GM12878 (cell line): Measurements from ENCODE around the gene TOMM5. TPM values are rescaled to one million over a fixed set of nuclear protein-coding genes. Genes with fewer than 3 reads are reported as not detected.

Experiments
- ATAC-seq: fragments of 200-7000 bp; cut with Tn5 transposase; 3 replicates; pipeline ENCODE4 v1.9.1; 2020; ENCODE audit warnings: mild to moderate bottlenecking, moderate library complexity
- BruUV-seq: library from RNA; stranded (reverse); fragments of 400-500 nt; replicated peaks from 2 replicates; lab custom pipeline; 2021; lab: Mats Ljungman, UMichigan
- CTCF ChIA-PET: fragments of 300-600 bp; sonication (Branson Sonifier 250); formaldehyde crosslinking; extraction: SDS; loops from one replicate; lab custom pipeline; 2021; ENCODE audit warnings: inconsistent platforms; lab: Yijun Ruan, JAX
- POLR2A ChIA-PET: fragments of 350-600 bp; formaldehyde crosslinking; extraction: SDS; loops from one replicate; lab custom pipeline; 2021; ENCODE audit warnings: inconsistent platforms; lab: Charles Lee
- RAD21 ChIA-PET: fragments of 300-600 bp; sonication (Branson Sonifier 250); formaldehyde crosslinking; loops from one replicate; lab custom pipeline; 2023; ENCODE audit warnings: antibody characterized with exemption; ENCODE audit not compliant: unreplicated experiment; lab: Charles Lee
- SMC1A ChIA-PET: fragments of 300-600 bp; sonication (Branson Sonifier 250); formaldehyde crosslinking; loops from one replicate; lab custom pipeline; 2023; ENCODE audit not compliant: unreplicated experiment, uncharacterized antibody; lab: Charles Lee
- DNase-seq: peaks from one replicate; pipeline ENCODE4 v3.0.0-alpha.2; 2011; ENCODE audit warnings: low read depth, low spot score
- FAIRE-seq: peaks from 3 replicates; lab custom pipeline; 2011; peaks lifted over from hg19 to GRCh38; lab: Jason Lieb, UNC
- H2AFZ ChIP-seq: 2 replicates; pipeline ENCODE4 v1.6.0; 2011; ENCODE audit warnings: low read depth, low read length, control low read depth; ENCODE audit not compliant: control insufficient read depth
- H3K27ac ChIP-seq: 2 replicates; pipeline ENCODE4 v1.5.1; 2011; ENCODE audit warnings: control low read depth; ENCODE audit not compliant: control insufficient read depth, insufficient read depth
- H3K27me3 ChIP-seq, 2 experiments: replicated peaks in 1 of 2; 2 replicates each; pipeline versions ENCODE4 v1.6.0 to v1.6.1; 2011; ENCODE audit warnings: low read length in 1 of 2; ENCODE audit not compliant: control insufficient read depth in 2 of 2, insufficient read depth in 2 of 2
- H3K36me3 ChIP-seq, 2 experiments: 2 replicates each; pipeline ENCODE4 v1.5.1; 2011; ENCODE audit warnings: low read length in 1 of 2; ENCODE audit not compliant: control insufficient read depth in 2 of 2, insufficient read depth in 2 of 2
- H3K4me1 ChIP-seq: 2 replicates; pipeline ENCODE4 v1.6.1; 2011; ENCODE audit warnings: mild to moderate bottlenecking, low read length, moderate library complexity, mixed read lengths; ENCODE audit not compliant: control insufficient read depth, insufficient read depth
- H3K4me2 ChIP-seq: 2 replicates; pipeline ENCODE4 v1.6.0; 2011; ENCODE audit warnings: control low read depth; ENCODE audit not compliant: control insufficient read depth, insufficient read depth
- H3K4me3 ChIP-seq: fragments of 200-600 bp; sonication (generic); 2 replicates; pipeline ENCODE4 v1.5.1; 2016
- H3K79me2 ChIP-seq: 2 replicates; pipeline ENCODE4 v1.6.0; 2011; ENCODE audit warnings: low read length; ENCODE audit not compliant: control insufficient read depth, insufficient read depth
- H3K9ac ChIP-seq: 2 replicates; pipeline ENCODE4 v1.8.0; 2011; ENCODE audit warnings: low read length, control low read depth, mixed read lengths; ENCODE audit not compliant: control insufficient read depth, insufficient read depth
- H3K9me3 ChIP-seq: replicated peaks from 3 replicates; pipeline ENCODE4 v1.5.1; 2011; ENCODE audit warnings: mild to moderate bottlenecking, low read length; ENCODE audit not compliant: control insufficient read depth, insufficient read depth
- H4K20me1 ChIP-seq: 2 replicates; pipeline ENCODE4 v1.6.0; 2011; ENCODE audit not compliant: control insufficient read depth, insufficient read depth
- BCL11A ChIP-seq: IDR thresholded peaks from 2 replicates; pipeline ENCODE4 v1.6.1; 2011; ENCODE audit warnings: low read depth, low read length
- EP300 ChIP-seq, 2 experiments: fragments of 150-350 bp in 1 of 2; IDR thresholded peaks; 2 replicates each; pipeline ENCODE4 v1.6.1; 2011 to 2012; ENCODE audit warnings: low read depth in 2 of 2, low read length in 2 of 2, borderline replicate concordance in 1 of 2, improper control_type of control experiment in 1 of 2, inconsistent platforms in 1 of 2; ENCODE audit not compliant: control insufficient read depth in 1 of 2
- MEF2B ChIP-seq: fragments of 450-650 bp; IDR thresholded peaks from 2 replicates; pipeline ENCODE4 v1.6.1; 2018; ENCODE audit warnings: mild to moderate bottlenecking, moderate library complexity; ENCODE audit not compliant: partially characterized antibody, poor library complexity, severe bottlenecking
- NFXL1 ChIP-seq: fragments of 450-650 bp; IDR thresholded peaks from 2 replicates; pipeline ENCODE4 v1.6.1; 2017; ENCODE audit warnings: antibody characterized with exemption, mild to moderate bottlenecking, borderline replicate concordance
- WGBS: methylation state at CpG from one replicate; pipeline ENCODE4 v1.1.6; 2016; ENCODE audit warnings: low lambda C conversion rate; ENCODE audit not compliant: insufficient replicate concordance, insufficient coverage; ENCODE audit errors: missing lambda C conversion rate; 5-methylcytosine and 5-hydroxymethylcytosine counted together
- in situ Hi-C: fragments of 300-500 bp; cut with MboI; formaldehyde crosslinking; loops from 9 replicates; pipeline ENCODE4 v1.14.3; 2018; ENCODE audit warnings: mixed read lengths
- intact Hi-C: fragments of 100-400 bp; cut with micrococcal nuclease; formaldehyde crosslinking; loops from one replicate; pipeline ENCODE4 v1.14.2; 2022; ENCODE audit not compliant: unreplicated experiment
- polyA plus RNA-seq, 11 experiments: library from polyadenylated mRNA; depleted of rRNA in 4 of 11; unstranded in 6 of 11; stranded (reverse) in 5 of 11; fragments of >200 nt; fragmentation: Nextera tagmentation in 4 of 11; fragmentation: Illumina TruSeq in 1 of 11; extraction: Ambion mirVana in 4 of 11; extraction: Trizol in 1 of 11; gene quantifications; 1 replicate in 1 of 11; 2 replicates in 10 of 11; pipeline versions ENCODE4 v1.2.1 to v1.2.3, GENCODE V29; 2011 to 2016; ENCODE audit warnings: inconsistent platforms in 2 of 11, missing spikeins in 2 of 11, low read depth in 1 of 11
- total RNA-seq, 4 experiments: library from RNA; depleted of rRNA in 3 of 4; stranded (reverse); fragments of >200 nt in 3 of 4; fragmentation: Illumina TruSeq in 1 of 4; extraction: Trizol in 1 of 4; gene quantifications; 2 replicates each; pipeline versions ENCODE4 v1.2.1 to v1.2.3, GENCODE V29; 2013 to 2021
- TF ChIP-seq, protein P1 (sequence below): fragments of 450-650 bp; IDR thresholded peaks from 2 replicates; pipeline ENCODE4 v1.6.1; 2016; ENCODE audit warnings: mild to moderate bottlenecking, moderate library complexity, borderline replicate concordance
- TF ChIP-seq, protein P2 (sequence below): IDR thresholded peaks from 2 replicates; pipeline ENCODE4 v1.6.1; 2011; ENCODE audit warnings: low read depth, mild to moderate bottlenecking, low read length, moderate library complexity, borderline replicate concordance; ENCODE audit errors: extremely low read depth
- TF ChIP-seq, protein P3 (sequence below): IDR thresholded peaks from 2 replicates; pipeline ENCODE4 v1.6.1; 2011; ENCODE audit warnings: low read depth, low read length, improper control_type of control experiment, borderline replicate concordance

TOMM5 gene
- total and polyA plus RNA-seq, 10 of the 15 experiments (the other 5 are each of a cell fraction or from before 2014, with no cell fraction given) = 152 to 1,143 (median 351) TPM

DNA sequence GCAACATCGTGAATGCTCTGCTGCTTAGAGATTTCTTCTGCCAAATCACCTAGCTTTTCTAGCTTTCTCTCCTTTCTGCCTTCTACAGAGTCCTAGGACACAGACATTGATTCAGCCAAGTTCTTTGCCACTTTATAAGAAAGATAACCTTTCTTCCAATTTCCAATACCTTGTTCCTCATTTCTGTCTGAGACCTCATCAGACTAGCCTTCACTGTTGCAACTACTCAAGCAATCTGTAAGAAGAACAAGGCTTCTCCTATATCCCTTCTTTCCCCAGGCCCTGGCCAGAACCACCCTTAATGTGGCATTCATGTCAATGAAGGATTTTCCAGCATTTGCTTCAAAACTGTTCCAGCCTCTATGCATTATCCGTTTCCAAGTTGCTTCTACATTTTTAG lies 40.5 kb downstream of the TOMM5 start (continued):
- TF ChIP-seq, protein P1, sequence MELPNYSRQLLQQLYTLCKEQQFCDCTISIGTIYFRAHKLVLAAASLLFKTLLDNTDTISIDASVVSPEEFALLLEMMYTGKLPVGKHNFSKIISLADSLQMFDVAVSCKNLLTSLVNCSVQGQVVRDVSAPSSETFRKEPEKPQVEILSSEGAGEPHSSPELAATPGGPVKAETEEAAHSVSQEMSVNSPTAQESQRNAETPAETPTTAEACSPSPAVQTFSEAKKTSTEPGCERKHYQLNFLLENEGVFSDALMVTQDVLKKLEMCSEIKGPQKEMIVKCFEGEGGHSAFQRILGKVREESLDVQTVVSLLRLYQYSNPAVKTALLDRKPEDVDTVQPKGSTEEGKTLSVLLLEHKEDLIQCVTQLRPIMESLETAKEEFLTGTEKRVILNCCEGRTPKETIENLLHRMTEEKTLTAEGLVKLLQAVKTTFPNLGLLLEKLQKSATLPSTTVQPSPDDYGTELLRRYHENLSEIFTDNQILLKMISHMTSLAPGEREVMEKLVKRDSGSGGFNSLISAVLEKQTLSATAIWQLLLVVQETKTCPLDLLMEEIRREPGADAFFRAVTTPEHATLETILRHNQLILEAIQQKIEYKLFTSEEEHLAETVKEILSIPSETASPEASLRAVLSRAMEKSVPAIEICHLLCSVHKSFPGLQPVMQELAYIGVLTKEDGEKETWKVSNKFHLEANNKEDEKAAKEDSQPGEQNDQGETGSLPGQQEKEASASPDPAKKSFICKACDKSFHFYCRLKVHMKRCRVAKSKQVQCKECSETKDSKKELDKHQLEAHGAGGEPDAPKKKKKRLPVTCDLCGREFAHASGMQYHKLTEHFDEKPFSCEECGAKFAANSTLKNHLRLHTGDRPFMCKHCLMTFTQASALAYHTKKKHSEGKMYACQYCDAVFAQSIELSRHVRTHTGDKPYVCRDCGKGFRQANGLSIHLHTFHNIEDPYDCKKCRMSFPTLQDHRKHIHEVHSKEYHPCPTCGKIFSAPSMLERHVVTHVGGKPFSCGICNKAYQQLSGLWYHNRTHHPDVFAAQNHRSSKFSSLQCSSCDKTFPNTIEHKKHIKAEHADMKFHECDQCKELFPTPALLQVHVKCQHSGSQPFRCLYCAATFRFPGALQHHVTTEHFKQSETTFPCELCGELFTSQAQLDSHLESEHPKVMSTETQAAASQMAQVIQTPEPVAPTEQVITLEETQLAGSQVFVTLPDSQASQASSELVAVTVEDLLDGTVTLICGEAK = no peak
- TF ChIP-seq, protein P2, sequence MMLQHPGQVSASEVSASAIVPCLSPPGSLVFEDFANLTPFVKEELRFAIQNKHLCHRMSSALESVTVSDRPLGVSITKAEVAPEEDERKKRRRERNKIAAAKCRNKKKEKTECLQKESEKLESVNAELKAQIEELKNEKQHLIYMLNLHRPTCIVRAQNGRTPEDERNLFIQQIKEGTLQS = no peak
- no peak for TF ChIP-seq BCL11A
- TF ChIP-seq MEF2B = no peak

DNA sequence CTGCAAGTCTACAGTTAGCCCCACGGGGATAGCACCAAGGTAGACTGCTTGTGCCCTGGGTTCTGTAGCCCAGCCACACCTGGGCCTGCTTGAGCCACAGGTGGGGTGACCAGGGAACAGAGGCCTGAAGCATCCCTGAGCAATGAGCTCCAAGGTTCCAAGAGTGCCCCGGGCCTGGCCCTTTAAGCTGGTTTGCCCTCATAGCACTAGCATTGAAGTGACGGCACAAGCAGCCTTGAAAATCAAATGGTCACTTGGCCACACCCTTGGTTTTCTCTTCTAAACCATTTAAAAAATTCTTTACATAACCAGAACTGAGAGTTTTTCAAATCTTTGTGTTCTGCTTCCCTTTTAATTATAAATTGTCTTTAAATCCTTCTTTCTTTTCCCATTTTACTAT lies 40.9 kb downstream of the TOMM5 start:
- Histone ChIP-seq H3K9me3 (no peaks in the 10 kb centered on the region), H3K36me3 (no peaks in the 10 kb centered on the region), H3K4me1 (no peaks in the 10 kb centered on the region), H3K27ac (no peak overlapping the region), H3K4me3 (no peak overlapping the region)
- no peak for ATAC-seq
- ChIA-PET POLR2A (no interaction called here), CTCF (no interaction called here), RAD21 (no interaction called here)
- BruUV-seq = no TSS peak
- FAIRE-seq = no peak
- DNase-seq = no peak
- intact Hi-C loops = loop anchor here (10.0 kb wide), 1 partner anchor 63 kb away; no protein-coding TSS in a partner anchor
- in situ Hi-C loops = no loop called here
- WGBS = 82% methylated on average over 3 of the region's 3 CpGs
- TF ChIP-seq, protein P3, sequence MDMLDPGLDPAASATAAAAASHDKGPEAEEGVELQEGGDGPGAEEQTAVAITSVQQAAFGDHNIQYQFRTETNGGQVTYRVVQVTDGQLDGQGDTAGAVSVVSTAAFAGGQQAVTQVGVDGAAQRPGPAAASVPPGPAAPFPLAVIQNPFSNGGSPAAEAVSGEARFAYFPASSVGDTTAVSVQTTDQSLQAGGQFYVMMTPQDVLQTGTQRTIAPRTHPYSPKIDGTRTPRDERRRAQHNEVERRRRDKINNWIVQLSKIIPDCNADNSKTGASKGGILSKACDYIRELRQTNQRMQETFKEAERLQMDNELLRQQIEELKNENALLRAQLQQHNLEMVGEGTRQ = no peak
- TF ChIP-seq EP300 (IDR thresholded peaks at IDR 0.05; ENCODE audit: borderline replicate concordance in 1 of 2, control insufficient read depth in 1 of 2, low read depth in 2 of 2, low read length in 2 of 2) (no peak), BCL11A (no peak), NFXL1 (no peak)
- TF ChIP-seq, all 136 proteins: peak for 0
- Histone ChIP-seq H4K20me1 (no peaks in the 10 kb centered on the region), H3K9ac (no peak overlapping the region), H2AFZ (no peak overlapping the region), H3K4me2 (no peak overlapping the region), H3K79me2 (no peaks in the 10 kb centered on the region), H3K27me3 (no peaks in the 10 kb centered on the region)
- SMC1A ChIA-PET = no interaction called here
